ENCODE data around the gene SLC66A2.

- no peak for TF ChIP-seq CTCF (IDR thresholded peaks at IDR 0.05; ENCODE audit: insufficient read depth, low read length, poor library complexity, severe bottlenecking)
- no peak for TF ChIP-seq EZH2phosphoT487 (conservative IDR thresholded peaks at IDR 0.05; ENCODE audit: low read length)
These were observed 23.6 kb upstream of the SLC66A2 start for GRCh38 chr18:79975043-79975442.

Measured in SU-DHL-6 (cell line).